GM10847 (cell line): ENCODE results near the gene CPED1.

Source experiments
- POLR2A ChIP-seq: IDR thresholded peaks from 2 replicates; pipeline ENCODE4 v1.6.1; 2011; ENCODE audit not compliant: insufficient read length; ENCODE audit errors: extremely low read depth

The CPED1 gene

GRCh38 chr7:121037957-121038716 lies 49.6 kb downstream of the CPED1 start:
- TF ChIP-seq POLR2A, result no peak

GRCh38 chr7:121038717-121039509 lies 50.4 kb downstream of the CPED1 start:
- no peak for TF ChIP-seq POLR2A

- no peak for TF ChIP-seq POLR2A
Measured at GRCh38 chr7:121039510-121039822, 51.0 kb downstream of the CPED1 start.

- TF ChIP-seq POLR2A, result no peak
Measured at GRCh38 chr7:121039994-121040393, 51.5 kb downstream of the CPED1 start.

- TF ChIP-seq POLR2A, result no peak
Measured at GRCh38 chr7:121041516-121042148, 53.1 kb downstream of the CPED1 start.

- TF ChIP-seq POLR2A, result no peak
Measured at GRCh38 chr7:121042195-121042594, 53.7 kb downstream of the CPED1 start.

- TF ChIP-seq POLR2A, result no peak
Measured at GRCh38 chr7:121042899-121043298, 54.4 kb downstream of the CPED1 start.

- no peak for TF ChIP-seq POLR2A
Measured at GRCh38 chr7:121043314-121044234, 55.1 kb downstream of the CPED1 start.

GRCh38 chr7:121045090-121045489 lies 56.6 kb downstream of the CPED1 start:
- no peak for TF ChIP-seq POLR2A

- TF ChIP-seq POLR2A, result no peak
Measured at GRCh38 chr7:121046009-121046408, 57.5 kb downstream of the CPED1 start.

GRCh38 chr7:121046893-121047468 lies 58.5 kb downstream of the CPED1 start:
- no peak for TF ChIP-seq POLR2A

GRCh38 chr7:121048195-121048594 lies 59.7 kb downstream of the CPED1 start:
- no peak for TF ChIP-seq POLR2A

- no peak for TF ChIP-seq POLR2A
Measured at GRCh38 chr7:121049028-121049791, 60.7 kb downstream of the CPED1 start.

GRCh38 chr7:121049897-121050296 lies 61.4 kb downstream of the CPED1 start:
- no peak for TF ChIP-seq POLR2A
